Activated CD4-positive, alpha-beta T cell treated with anti-CD3 and anti-CD28 coated beads, Interleukin-2, amount 10 ng/mL, durations not matched to agents 24 days and 14 days (primary cell): ENCODE results near the gene IFNGR2. TPM values are rescaled to one million over a fixed set of nuclear protein-coding genes. Genes with fewer than 3 reads are reported as not detected.
"Not testable (repeated sequence)": the region's sequence is repeated elsewhere in the genome, so short reads cannot be mapped to it uniquely, and the experiment has no call there.

Experiments used
- DNase-seq: peaks from one replicate; pipeline ENCODE4 v3.0.0; 2022
- H3K27ac Mint-ChIP-seq: one replicate; pipeline ENCODE4 v1.8.0; 2022; ENCODE audit warnings: mild to moderate bottlenecking, mixed read lengths
- H3K27me3 Mint-ChIP-seq: one replicate; pipeline ENCODE4 v1.8.0; 2022; ENCODE audit warnings: mixed read lengths
- H3K36me3 Mint-ChIP-seq: one replicate; pipeline ENCODE4 v1.8.0; 2022; ENCODE audit warnings: low read depth, mild to moderate bottlenecking, mixed read lengths
- H3K4me1 Mint-ChIP-seq: one replicate; pipeline ENCODE4 v1.8.0; 2021; ENCODE audit warnings: mixed read lengths
- H3K4me3 Mint-ChIP-seq: one replicate; pipeline ENCODE4 v1.8.0; 2022; ENCODE audit warnings: mild to moderate bottlenecking, moderate library complexity, mixed read lengths
- H3K9me3 Mint-ChIP-seq: one replicate; pipeline ENCODE4 v1.8.0; 2021; ENCODE audit warnings: mixed read lengths
- intact Hi-C: fragments of 100-400 bp; cut with micrococcal nuclease; formaldehyde crosslinking; loops from one replicate; pipeline ENCODE4 v1.15.1; 2023
- total RNA-seq: library from RNA; stranded (reverse); gene quantifications from 2 replicates; pipeline ENCODE4 v1.2.3, GENCODE V29; 2022

IFNGR2 gene
- total RNA-seq, 1 donor from 2014 or later = 8.5 TPM

DNA sequence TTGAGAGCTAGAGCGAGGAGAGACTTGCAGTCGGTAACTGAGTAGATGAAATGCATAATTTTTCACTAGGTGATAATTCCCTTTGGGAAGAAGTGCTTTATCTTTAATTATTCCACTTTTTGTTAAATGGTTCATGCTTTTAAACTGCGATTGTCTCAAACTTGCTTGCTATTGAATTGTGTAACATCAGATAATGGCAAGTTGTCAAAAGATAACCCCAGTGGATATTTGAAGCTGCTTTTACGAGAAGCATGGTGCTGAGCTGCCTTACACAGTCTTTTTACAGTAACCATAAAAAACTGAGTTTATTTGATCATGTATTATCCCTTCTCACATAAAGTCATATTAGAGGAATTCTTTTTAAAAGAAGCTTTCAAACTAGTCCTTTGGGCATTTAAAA is 46.4 kb downstream of the IFNGR2 start:
- H3K9me3 Mint-ChIP-seq = no peaks in the 10 kb centered on the region
- no peak overlapping the region for H3K27ac Mint-ChIP-seq
- H3K27me3 Mint-ChIP-seq = no peaks in the 10 kb centered on the region
- H3K4me1 Mint-ChIP-seq = peaks cover 2% of the 10 kb centered on the region
- intact Hi-C loops = no loop called here
- H3K36me3 Mint-ChIP-seq = peaks cover 14% of the 10 kb centered on the region
- no peak overlapping the region for H3K4me3 Mint-ChIP-seq
- no peak for DNase-seq

DNA sequence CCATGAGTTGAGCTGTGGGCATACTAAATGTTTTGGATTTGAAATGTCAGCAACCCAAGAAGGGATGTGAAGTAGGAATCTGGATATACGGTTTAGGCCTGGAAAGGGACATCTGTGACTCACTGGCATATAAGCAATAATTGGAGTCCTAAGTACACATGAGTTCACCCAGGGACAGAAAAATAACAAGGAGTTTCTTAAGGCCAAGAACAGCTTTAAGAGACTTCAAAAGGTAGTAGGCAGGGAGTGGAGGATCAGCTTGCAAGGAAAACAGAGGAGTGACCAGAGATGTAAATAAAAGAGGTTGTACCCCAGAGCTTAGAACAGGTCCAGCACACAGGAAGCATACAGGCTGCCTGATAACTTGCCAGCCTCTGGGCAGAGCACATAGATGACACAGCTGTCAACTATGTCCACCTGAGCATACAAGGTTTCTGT is 48.4 kb downstream of the IFNGR2 start:
- no peak for DNase-seq
- intact Hi-C loops = no loop called here
- H3K27me3 Mint-ChIP-seq = no peaks in the 10 kb centered on the region
- H3K36me3 Mint-ChIP-seq = peaks cover 14% of the 10 kb centered on the region
- H3K9me3 Mint-ChIP-seq = no peaks in the 10 kb centered on the region
- H3K27ac Mint-ChIP-seq = no peak overlapping the region
- H3K4me1 Mint-ChIP-seq = no peaks in the 10 kb centered on the region
- H3K4me3 Mint-ChIP-seq = no peak overlapping the region

DNA sequence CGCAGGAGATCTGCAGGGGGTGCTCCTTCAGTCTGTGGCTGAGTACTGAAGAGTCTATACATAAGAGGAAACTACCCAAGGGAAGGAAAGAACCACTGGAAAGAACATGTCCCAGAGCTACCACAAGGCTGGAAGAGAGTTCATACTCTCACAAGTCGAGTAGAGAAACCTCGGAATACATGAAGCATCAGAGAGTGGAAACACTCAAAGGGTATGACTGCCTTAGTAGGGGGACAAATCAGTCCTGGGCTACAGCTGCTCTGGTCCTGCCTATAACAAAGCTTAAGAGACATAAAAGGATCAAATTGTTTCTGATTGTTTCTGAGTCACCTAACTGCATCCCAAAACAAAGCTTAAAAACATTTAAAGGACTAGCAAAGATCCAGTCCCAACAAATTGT is 49.1 kb downstream of the IFNGR2 start:
- Mint-ChIP-seq H3K27me3 (no peaks in the 10 kb centered on the region), H3K27ac (no peak overlapping the region), H3K4me3 (no peak overlapping the region), H3K9me3 (no peaks in the 10 kb centered on the region), H3K36me3 (peaks cover 14% of the 10 kb centered on the region), H3K4me1 (no peaks in the 10 kb centered on the region)
- no peak for DNase-seq
- intact Hi-C loops = no loop called here

DNA sequence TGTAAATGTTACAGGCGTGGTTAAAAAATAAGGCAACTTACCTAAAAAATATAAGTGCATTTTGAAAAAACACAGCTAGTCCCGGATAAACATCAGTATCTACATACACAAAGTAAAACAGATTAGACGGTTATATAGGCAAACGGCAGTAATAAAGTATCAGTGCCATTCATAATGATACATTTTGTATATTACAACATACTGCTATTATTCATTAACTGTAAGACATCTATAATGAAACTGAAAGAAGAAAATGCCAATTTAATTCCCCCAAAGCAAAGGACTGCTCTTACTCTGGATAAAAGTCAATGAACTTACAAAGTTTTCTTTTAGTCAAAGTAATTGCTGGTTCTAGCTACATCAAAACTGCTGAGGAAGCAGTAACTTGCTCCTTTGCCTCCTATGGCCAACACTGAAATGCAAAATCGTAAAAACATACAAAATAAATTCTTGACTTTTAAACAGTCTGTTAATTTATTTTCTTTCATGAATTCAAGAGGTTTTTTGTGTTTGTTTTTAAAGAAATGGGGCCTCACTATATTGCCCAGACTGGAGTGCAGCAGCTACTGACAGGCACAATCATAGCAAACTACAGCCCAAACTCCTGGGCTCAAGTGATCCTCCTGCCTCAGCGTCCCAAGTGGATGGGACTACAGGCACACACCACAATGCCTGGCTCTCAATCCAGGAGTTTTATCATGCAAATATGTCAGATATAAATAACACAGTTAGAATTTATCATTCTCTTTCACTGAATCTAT is 52.7 kb downstream of the IFNGR2 start:
- intact Hi-C loops = no loop called here
- H3K27me3 Mint-ChIP-seq = no peaks in the 10 kb centered on the region
- no peaks in the 10 kb centered on the region for H3K4me1 Mint-ChIP-seq
- no peak for DNase-seq
- peaks cover 18% of the 10 kb centered on the region for H3K36me3 Mint-ChIP-seq
- H3K9me3 Mint-ChIP-seq = no peaks in the 10 kb centered on the region
- no peak overlapping the region for H3K27ac Mint-ChIP-seq
- H3K4me3 Mint-ChIP-seq = no peak overlapping the region

DNA sequence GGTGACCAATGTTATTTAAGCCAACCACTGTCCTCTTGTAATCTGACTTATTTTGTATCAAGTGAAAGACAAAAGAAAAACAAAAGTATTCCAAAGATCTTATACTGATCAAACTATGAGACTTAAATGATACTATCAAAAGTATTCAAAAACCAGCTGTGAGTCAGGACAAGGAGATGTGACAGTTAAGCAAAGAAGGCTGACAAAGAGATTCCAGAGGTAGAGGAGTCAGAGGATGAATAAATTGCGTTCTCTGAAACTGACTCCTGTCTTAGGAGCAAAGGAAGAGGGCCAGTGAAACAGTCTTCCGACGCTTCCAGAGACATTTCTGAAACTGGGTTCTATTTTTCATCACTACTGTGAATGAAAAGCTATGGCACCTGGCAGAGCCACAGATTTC is 55.6 kb downstream of the IFNGR2 start:
- intact Hi-C loops = no loop called here
- no peak for DNase-seq
- peaks cover 14% of the 10 kb centered on the region for H3K36me3 Mint-ChIP-seq
- H3K4me3 Mint-ChIP-seq = no peak overlapping the region
- no peak overlapping the region for H3K27ac Mint-ChIP-seq
- no peaks in the 10 kb centered on the region for H3K9me3 Mint-ChIP-seq
- H3K27me3 Mint-ChIP-seq = no peaks in the 10 kb centered on the region
- H3K4me1 Mint-ChIP-seq = no peaks in the 10 kb centered on the region

DNA sequence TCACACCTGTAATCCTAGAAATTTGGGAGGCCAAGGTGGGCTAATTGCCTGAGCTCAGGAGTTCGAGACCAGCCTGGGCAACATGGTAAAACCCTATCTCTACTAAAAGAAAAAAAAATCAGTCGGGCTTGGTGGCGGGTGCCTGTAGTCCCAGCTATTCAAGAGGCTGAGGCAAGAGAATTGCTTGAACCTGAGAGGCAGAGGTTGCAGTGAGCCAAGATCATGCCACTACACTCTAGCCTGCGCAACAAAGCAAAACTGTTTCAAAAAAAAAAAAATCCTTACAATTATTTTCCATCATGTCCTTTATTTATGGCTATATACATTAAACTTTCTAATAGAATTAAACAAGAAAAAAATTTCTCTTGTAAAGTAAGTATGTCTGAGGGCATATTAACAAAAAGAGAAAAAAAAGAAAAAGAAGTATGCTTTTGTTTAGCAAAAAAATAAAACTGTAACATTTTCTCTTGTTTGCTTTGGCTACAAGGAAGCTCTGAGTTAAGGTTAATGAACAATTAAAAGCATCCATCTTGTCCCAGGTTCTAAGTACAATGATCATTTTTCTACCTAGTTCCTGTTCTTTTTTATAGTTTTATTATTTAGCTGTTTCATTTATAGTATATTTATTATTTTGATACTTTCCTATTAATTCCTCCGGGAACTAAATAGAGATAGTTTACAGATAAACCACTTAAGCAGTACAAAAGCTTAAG is 58.5 kb downstream of the IFNGR2 start:
- Mint-ChIP-seq H3K27ac (no peak overlapping the region), H3K4me1 (no peaks in the 10 kb centered on the region), H3K36me3 (peaks cover 12% of the 10 kb centered on the region), H3K4me3 (no peak overlapping the region), H3K27me3 (no peaks in the 10 kb centered on the region), H3K9me3 (no peaks in the 10 kb centered on the region)
- DNase-seq = no peak
- intact Hi-C loops = no loop called here

DNA sequence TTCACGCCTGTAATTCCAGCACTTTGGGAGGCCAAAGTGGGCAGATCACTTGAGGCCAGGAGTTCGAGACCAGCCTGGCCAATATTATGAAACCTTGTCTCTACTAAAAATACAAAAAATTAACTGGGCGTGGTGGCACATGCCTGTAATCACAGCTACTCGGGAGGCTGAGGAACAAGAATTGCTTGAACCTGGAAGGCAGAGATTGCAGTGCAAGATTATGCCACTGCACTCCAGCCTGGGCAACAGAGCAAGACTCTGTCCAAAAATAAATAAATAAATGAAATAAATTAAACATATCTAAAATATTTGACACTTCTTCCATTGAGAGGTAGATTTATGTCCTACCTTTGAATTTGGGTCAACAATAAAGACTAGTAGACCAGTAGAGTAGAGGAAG is 66.0 kb downstream of the IFNGR2 start:
- intact Hi-C loops, H3K4me1 Mint-ChIP-seq, H3K9me3 Mint-ChIP-seq, H3K36me3 Mint-ChIP-seq, H3K4me3 Mint-ChIP-seq, H3K27me3 Mint-ChIP-seq, DNase-seq, H3K27ac Mint-ChIP-seq: not testable (repeated sequence)

DNA sequence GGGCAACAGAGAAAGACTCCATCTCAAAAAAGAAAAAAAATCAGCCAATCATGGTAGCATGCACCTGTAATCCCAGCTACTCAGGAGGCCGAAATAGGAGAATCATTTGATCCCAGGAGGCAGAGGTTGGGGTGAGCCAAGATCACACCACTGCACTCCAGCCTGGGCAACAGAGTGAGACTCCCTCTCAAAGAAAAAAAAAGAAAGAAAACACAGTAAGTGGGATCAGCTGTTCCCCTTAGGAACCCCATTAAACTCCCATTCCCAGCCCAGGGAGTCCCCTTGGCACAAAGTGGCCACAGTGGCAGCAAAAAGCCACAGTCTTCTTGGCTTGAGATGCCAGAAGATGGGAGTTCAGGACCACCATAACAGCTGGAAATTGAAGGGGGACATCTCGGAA is 67.5 kb downstream of the IFNGR2 start:
- DNase-seq = no peak
- no peak overlapping the region for H3K27ac Mint-ChIP-seq
- H3K4me3 Mint-ChIP-seq = no peak overlapping the region
- H3K9me3 Mint-ChIP-seq = no peaks in the 10 kb centered on the region
- no peaks in the 10 kb centered on the region for H3K27me3 Mint-ChIP-seq
- no peaks in the 10 kb centered on the region for H3K36me3 Mint-ChIP-seq
- intact Hi-C loops = no loop called here
- no peaks in the 10 kb centered on the region for H3K4me1 Mint-ChIP-seq

DNA sequence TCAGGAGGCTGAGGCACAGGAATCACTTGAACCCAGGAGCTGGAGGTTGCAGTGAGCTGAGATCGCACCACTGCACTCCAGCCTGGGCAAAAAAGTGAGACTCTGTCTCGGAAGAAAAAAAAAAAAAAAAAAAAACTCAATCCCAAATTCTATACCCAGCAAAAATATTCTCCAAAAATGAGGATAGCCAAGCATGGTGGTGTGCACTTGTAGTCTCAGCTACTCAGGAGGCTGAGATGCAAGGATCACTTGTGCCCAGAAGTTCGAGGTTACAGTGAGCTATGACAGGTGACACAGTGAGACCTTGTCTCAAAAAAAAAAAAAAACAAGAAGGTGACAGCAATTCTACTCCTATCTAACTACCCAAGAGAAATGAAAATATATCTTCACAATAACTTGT is 70.1 kb downstream of the IFNGR2 start:
- Mint-ChIP-seq H3K4me3 (no peak overlapping the region), H3K36me3 (no peaks in the 10 kb centered on the region), H3K9me3 (no peaks in the 10 kb centered on the region), H3K4me1 (peaks cover 2% of the 10 kb centered on the region), H3K27me3 (no peaks in the 10 kb centered on the region), H3K27ac (no peak overlapping the region)
- intact Hi-C loops = no loop called here
- DNase-seq = no peak

DNA sequence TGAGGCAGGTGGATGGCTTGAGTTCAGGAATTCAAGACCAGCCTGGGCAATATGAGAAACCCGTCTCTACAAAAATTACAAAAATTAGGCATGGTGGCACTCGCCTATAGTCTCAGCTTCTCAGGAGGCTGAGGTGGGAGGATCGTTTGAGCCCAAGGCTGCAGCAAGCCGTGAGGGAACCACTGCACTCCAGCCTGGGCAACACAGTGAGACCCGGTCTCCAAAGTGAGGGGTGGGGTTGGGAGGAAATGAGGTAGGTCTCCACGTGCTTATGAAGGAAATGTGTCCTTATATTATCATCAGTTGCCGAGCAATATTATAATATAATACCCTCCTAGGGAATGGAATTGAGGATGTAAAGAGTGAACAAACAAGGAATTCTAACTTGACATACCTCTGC is 73.9 kb downstream of the IFNGR2 start:
- no peaks in the 10 kb centered on the region for H3K36me3 Mint-ChIP-seq
- no peak overlapping the region for H3K27ac Mint-ChIP-seq
- DNase-seq = no peak
- peak overlapping the region; percentile 54 for H3K4me3 Mint-ChIP-seq
- peaks cover 15% of the 10 kb centered on the region for H3K4me1 Mint-ChIP-seq
- H3K27me3 Mint-ChIP-seq = no peaks in the 10 kb centered on the region
- H3K9me3 Mint-ChIP-seq = no peaks in the 10 kb centered on the region
- intact Hi-C loops = loop anchor here (5.0 kb wide), 1 partner anchor 750 kb away; the partner anchor contains the start of gene SYNJ1

DNA sequence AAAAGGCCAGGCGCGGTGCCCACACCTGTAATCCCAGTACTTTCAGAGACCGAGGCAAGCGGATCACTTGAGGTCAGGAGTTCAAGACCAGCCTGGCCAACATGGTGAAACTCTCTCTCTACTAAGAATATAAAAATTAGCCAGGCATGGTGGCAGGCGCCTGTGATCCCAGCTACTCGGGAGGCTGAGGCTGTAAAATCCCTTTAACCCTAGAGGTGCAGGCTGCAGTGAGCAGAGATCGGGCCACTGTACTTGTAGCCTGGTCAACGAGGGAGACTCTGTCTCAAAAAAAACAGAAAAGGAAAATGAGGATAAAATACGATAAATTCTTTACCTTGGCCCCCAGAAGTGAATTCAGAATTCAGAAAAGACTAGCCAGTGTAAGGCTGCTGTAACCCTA is 75.0 kb downstream of the IFNGR2 start:
- intact Hi-C loops = loop anchor here (2.0 to 5.0 kb wide), 4 partner anchors 43 to 865 kb away; partner anchors contain the start of genes CFAP298, CRYZL1 and SYNJ1
- no peak for DNase-seq
- peak overlapping the region; percentile 93 for H3K4me3 Mint-ChIP-seq

DNA sequence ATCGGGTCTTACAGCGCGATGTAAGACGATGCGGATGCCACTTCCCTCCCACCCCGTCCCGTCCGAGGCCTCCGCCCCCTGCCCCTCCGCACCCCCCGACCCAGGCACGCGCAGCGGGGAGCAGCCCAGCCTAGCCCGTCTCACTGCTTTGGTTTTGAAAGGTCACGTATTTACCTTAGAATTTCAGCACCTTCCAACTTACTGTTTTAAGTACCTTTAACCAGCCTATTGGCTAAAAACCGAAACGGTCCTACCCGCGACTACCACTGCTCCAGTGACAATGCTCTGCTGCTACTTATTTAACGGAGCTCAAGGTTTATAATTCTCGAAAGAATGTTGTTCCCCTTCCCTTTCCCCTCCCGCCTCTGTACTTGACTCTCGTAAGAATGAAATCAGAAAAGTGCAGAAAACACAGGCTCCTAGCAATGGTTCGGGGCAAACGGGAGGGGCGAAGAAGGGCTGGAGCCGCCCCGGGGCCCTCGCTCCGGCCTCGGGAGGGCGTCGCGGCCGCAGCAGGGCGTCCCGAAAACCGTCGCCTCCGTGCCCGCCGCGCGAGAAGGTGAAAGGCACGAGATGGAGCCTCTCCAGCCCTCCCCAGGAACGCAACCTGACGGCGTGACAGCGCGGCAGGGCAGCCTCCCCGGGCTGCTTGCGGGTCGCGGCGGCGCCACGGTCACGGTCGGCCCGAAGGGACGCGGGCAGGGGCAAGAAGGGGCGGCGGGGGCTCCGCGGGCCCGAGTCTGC is 75.9 kb downstream of the IFNGR2 start:
- peaks cover 15% of the 10 kb centered on the region for H3K4me1 Mint-ChIP-seq
- no peaks in the 10 kb centered on the region for H3K9me3 Mint-ChIP-seq
- intact Hi-C loops = loop anchor here (1.0 to 5.0 kb wide), 6 partner anchors 12 to 866 kb away; partner anchors contain the start of genes CFAP298, CRYZL1, DNAJC28 and GART
- peak overlapping the region; percentile 93 for H3K4me3 Mint-ChIP-seq
- DNase-seq = peak; percentile 84
- H3K27ac Mint-ChIP-seq = peak overlapping the region; percentile 83
- peaks cover 10% of the 10 kb centered on the region for H3K27me3 Mint-ChIP-seq
- no peaks in the 10 kb centered on the region for H3K36me3 Mint-ChIP-seq

More for the DNA sequence above, 75.0 kb downstream of the IFNGR2 start:
- H3K27ac Mint-ChIP-seq = peak overlapping the region; percentile 83
- peaks cover 15% of the 10 kb centered on the region for H3K4me1 Mint-ChIP-seq
- no peaks in the 10 kb centered on the region for H3K36me3 Mint-ChIP-seq
- H3K27me3 Mint-ChIP-seq = peaks cover 6% of the 10 kb centered on the region
- no peaks in the 10 kb centered on the region for H3K9me3 Mint-ChIP-seq

DNA sequence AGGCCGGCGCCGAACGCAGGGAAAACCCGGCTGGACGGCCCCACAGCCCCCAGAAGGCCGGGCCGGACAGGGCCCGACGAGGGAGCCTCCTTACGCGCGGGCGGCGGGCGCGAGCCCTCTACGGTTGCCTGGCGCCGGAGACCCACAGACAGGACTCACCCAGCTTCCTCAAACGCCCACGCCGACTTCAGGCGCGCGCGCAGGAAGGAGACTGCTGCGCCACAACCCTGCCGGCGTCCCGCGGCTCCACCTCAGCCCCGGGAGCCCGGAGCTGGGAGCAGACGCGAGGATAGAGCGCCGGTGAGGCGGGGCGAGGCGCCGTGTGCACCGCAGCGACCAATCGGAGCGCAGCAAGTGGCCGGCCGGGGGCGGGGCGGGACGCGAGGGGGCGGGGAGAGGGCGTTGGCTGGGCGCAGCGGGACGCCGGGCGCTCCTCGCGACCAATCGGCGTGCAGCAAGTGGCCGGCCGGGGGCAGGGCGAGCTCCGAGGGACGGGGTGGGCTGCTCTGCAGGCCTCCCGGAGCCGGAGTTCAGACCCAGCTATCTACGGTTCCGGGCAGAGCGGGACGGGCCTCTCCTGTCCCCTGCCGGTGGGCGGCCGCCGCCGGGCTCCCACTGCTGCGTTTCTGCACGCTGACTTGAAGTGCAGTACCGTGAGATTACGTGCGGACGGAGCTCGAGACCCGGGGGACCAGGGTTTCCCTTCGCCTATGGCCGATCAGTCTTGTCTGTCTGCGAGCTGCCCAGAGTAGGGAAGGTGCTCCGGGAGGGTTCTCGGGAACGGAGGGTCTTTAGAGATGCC is 76.7 kb downstream of the IFNGR2 start, which contains the start of gene TMEM50B:
TSS of gene TMEM50B (minus strand) at position 296 of the 802 bp plus-strand sequence. CDS start 11,089 bp downstream, outside the sequence.
- Mint-ChIP-seq H3K36me3 (no peaks in the 10 kb centered on the region), H3K9me3 (no peaks in the 10 kb centered on the region), H3K27ac (peak within 1 kb of the TSS; percentile 93), H3K27me3 (peaks cover 14% of the 10 kb centered on the region), H3K4me3 (peak within 1 kb of the TSS; percentile 93), H3K4me1 (peaks cover 15% of the 10 kb centered on the region)
- DNase-seq = peak; percentile 98
- intact Hi-C loops = loop anchor here (1.0 to 10.0 kb wide), 7 partner anchors 11 to 867 kb away; partner anchors contain the start of genes CFAP298, CRYZL1, DNAJC28 and GART
